ENCODE data around the gene RAB3GAP1. TPM values are rescaled to one million over a fixed set of nuclear protein-coding genes. Genes with fewer than 3 reads are reported as not detected.

RAB3GAP1 gene
- total RNA-seq, 1 donor from 2014 or later, result 71.2 TPM

DNA sequence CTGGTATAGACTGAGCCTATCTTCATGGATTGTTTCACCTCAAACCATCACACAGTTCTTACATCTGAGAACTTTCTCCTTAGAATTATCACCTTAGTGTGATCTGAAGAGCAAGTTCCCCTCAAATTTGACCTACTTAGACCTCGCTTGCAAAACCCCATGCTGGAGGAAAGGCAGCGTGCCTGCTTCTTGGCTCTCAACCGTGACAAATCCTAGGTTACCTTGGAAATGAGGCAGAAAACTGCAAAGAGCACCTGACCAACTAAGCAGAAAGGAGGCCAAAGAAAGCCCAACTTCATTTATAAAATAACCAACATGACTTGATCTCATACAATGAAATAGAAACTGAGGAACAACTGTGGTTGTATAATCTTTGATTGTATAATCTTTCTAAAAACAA is 146.4 kb downstream of the RAB3GAP1 start:
- Histone ChIP-seq H3K27me3 (no peaks in the 10 kb centered on the region), H3K79me2 (ENCODE audit: low read depth) (no peaks in the 10 kb centered on the region), H4K20me1 (ENCODE audit: low read depth) (no peaks in the 10 kb centered on the region), H3K9me3 (ENCODE audit: low read depth) (no peaks in the 10 kb centered on the region), H3K9ac (no peak overlapping the region), H3F3A (ENCODE audit: low read depth) (no peaks in the 10 kb centered on the region), H3K4me3 (no peak overlapping the region), H3K4me1 (no peaks in the 10 kb centered on the region), H3K27ac (no peak overlapping the region), H3K36me3 (no peaks in the 10 kb centered on the region), H3K4me2 (no peak overlapping the region), H2AFZ (replicated peaks) (no peak overlapping the region)
- Mint-ChIP-seq H3K4me3 (no peak overlapping the region), H3K9me3 (peaks cover 4% of the 10 kb centered on the region), H3K27me3 (ENCODE audit: insufficient read depth, low read depth) (no peaks in the 10 kb centered on the region), H3K4me1 (peaks cover 16% of the 10 kb centered on the region), H3K36me3 (peaks cover 8% of the 10 kb centered on the region), H3K27ac (peak overlapping the region; percentile 78)
- DNase-seq (ENCODE audit: low spot score), result no peak
- no peak for TF ChIP-seq EZH2 (IDR thresholded peaks at IDR 0.05)
- TF ChIP-seq, protein P1, sequence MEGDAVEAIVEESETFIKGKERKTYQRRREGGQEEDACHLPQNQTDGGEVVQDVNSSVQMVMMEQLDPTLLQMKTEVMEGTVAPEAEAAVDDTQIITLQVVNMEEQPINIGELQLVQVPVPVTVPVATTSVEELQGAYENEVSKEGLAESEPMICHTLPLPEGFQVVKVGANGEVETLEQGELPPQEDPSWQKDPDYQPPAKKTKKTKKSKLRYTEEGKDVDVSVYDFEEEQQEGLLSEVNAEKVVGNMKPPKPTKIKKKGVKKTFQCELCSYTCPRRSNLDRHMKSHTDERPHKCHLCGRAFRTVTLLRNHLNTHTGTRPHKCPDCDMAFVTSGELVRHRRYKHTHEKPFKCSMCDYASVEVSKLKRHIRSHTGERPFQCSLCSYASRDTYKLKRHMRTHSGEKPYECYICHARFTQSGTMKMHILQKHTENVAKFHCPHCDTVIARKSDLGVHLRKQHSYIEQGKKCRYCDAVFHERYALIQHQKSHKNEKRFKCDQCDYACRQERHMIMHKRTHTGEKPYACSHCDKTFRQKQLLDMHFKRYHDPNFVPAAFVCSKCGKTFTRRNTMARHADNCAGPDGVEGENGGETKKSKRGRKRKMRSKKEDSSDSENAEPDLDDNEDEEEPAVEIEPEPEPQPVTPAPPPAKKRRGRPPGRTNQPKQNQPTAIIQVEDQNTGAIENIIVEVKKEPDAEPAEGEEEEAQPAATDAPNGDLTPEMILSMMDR (IDR thresholded peaks at IDR 0.05), result no peak
- no peak for TF ChIP-seq EZH2phosphoT487 (IDR thresholded peaks at IDR 0.05)

GRCh38 chr2:135202751-135203150 is 150.7 kb downstream of the RAB3GAP1 start:
- Histone ChIP-seq H3K36me3 (no peaks in the 10 kb centered on the region), H3K79me2 (ENCODE audit: low read depth) (no peaks in the 10 kb centered on the region), H3F3A (ENCODE audit: low read depth) (no peaks in the 10 kb centered on the region), H4K20me1 (ENCODE audit: low read depth) (no peaks in the 10 kb centered on the region), H3K4me3 (no peak overlapping the region), H3K9ac (no peak overlapping the region), H3K9me3 (ENCODE audit: low read depth) (no peaks in the 10 kb centered on the region), H3K27me3 (no peaks in the 10 kb centered on the region), H3K27ac (no peak overlapping the region), H3K4me2 (no peak overlapping the region), H2AFZ (replicated peaks) (no peak overlapping the region), H3K4me1 (no peaks in the 10 kb centered on the region)
- Mint-ChIP-seq H3K4me1 (peaks cover 15% of the 10 kb centered on the region), H3K9me3 (no peaks in the 10 kb centered on the region), H3K27ac (no peak overlapping the region), H3K36me3 (peaks cover 7% of the 10 kb centered on the region), H3K27me3 (ENCODE audit: insufficient read depth, low read depth) (peaks cover 2% of the 10 kb centered on the region), H3K4me3 (no peak overlapping the region)
- TF ChIP-seq, protein P1 (IDR thresholded peaks at IDR 0.05), result no peak
- TF ChIP-seq EZH2phosphoT487 (IDR thresholded peaks at IDR 0.05) (no peak), EZH2 (IDR thresholded peaks at IDR 0.05) (no peak)
- DNase-seq (ENCODE audit: low spot score), result no peak

DNA sequence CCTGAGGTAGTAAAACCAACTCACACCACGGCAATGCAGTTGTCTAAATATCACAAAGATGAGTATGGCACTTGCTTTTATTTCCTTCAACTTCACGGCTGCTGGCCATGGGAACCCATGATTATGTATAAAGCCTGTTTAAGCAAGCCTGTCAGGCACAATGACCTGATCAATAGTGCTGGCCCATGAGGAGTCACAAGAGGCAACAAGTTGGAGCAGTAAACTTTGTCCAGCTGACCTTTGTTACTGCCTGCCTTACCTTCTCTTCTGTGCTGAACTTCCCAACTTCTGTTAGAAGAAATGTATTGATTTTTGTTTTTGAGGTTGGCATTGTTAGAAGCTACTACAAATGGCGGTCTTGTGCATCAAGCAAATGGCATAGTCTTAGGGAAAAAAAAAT is 151.9 kb downstream of the RAB3GAP1 start:
- Mint-ChIP-seq H3K4me3 (no peak overlapping the region), H3K27me3 (ENCODE audit: insufficient read depth, low read depth) (peaks cover 2% of the 10 kb centered on the region), H3K27ac (no peak overlapping the region), H3K4me1 (peaks cover 3% of the 10 kb centered on the region), H3K36me3 (peaks cover 7% of the 10 kb centered on the region), H3K9me3 (no peaks in the 10 kb centered on the region)
- Histone ChIP-seq H3K4me2 (no peak overlapping the region), H2AFZ (replicated peaks) (no peak overlapping the region), H3K9ac (no peak overlapping the region), H3K4me1 (no peaks in the 10 kb centered on the region), H3K79me2 (ENCODE audit: low read depth) (no peaks in the 10 kb centered on the region), H4K20me1 (ENCODE audit: low read depth) (no peaks in the 10 kb centered on the region), H3K27ac (no peak overlapping the region), H3K9me3 (ENCODE audit: low read depth) (no peaks in the 10 kb centered on the region), H3K4me3 (no peak overlapping the region), H3F3A (ENCODE audit: low read depth) (no peaks in the 10 kb centered on the region), H3K27me3 (no peaks in the 10 kb centered on the region), H3K36me3 (no peaks in the 10 kb centered on the region)
- no peak for DNase-seq (ENCODE audit: low spot score)
- TF ChIP-seq, protein P1 (IDR thresholded peaks at IDR 0.05), result no peak
- TF ChIP-seq EZH2phosphoT487 (IDR thresholded peaks at IDR 0.05), result no peak
- TF ChIP-seq EZH2 (IDR thresholded peaks at IDR 0.05), result no peak
